Activated T-helper 2 cell treated with anti-CD3 and anti-CD28 coated beads, Interferon-gamma antibody, Interleukin-2, Interleukin-4, amounts not matched to agents 10 μg/mL and 5 μg/mL and 100 μg/mL, durations not matched to agents 14 hours and 24 hours and 36 hours (primary cell): ENCODE measurements around the gene AHCTF1. TPM values are rescaled to one million over a fixed set of nuclear protein-coding genes. Genes with fewer than 3 reads are reported as not detected.
"Not testable (repeated sequence)": the region's sequence is repeated elsewhere in the genome, so short reads cannot be mapped to it uniquely, and the experiment has no call there.

Source experiments
- DNase-seq: peaks from one replicate; pipeline ENCODE4 v3.0.0; 2021; ENCODE audit warnings: low spot score
- H3K27ac Mint-ChIP-seq: one replicate; pipeline ENCODE4 v1.8.0; 2021; ENCODE audit warnings: mixed read lengths
- H3K27me3 Mint-ChIP-seq: one replicate; pipeline ENCODE4 v1.8.0; 2021; ENCODE audit warnings: low read depth, mixed read lengths
- H3K36me3 Mint-ChIP-seq: one replicate; pipeline ENCODE4 v1.8.0; 2021; ENCODE audit warnings: low read depth, mixed read lengths
- H3K4me1 Mint-ChIP-seq: one replicate; pipeline ENCODE4 v1.8.0; 2021; ENCODE audit warnings: low read depth, mixed read lengths
- H3K4me3 Mint-ChIP-seq: one replicate; pipeline ENCODE4 v1.8.0; 2021; ENCODE audit warnings: low read depth, mild to moderate bottlenecking, moderate library complexity, mixed read lengths
- H3K9me3 Mint-ChIP-seq: one replicate; pipeline ENCODE4 v1.8.0; 2021; ENCODE audit warnings: mixed read lengths
- intact Hi-C: fragments of 100-400 bp; cut with micrococcal nuclease; formaldehyde crosslinking; loops from one replicate; pipeline ENCODE4 v1.15.1; 2023
- total RNA-seq: library from RNA; stranded (reverse); gene quantifications from 2 replicates; pipeline ENCODE4 v1.2.3, GENCODE V29; 2022

AHCTF1 gene
- total RNA-seq, 1 donor from 2014 or later, result 47.2 TPM

GRCh38 chr1:246901874-246902273 lies 29.9 kb downstream of the AHCTF1 start:
- no peaks in the 10 kb centered on the region for H3K4me1 Mint-ChIP-seq
- no peaks in the 10 kb centered on the region for H3K9me3 Mint-ChIP-seq
- DNase-seq, result no peak
- no peak overlapping the region for H3K4me3 Mint-ChIP-seq
- H3K27me3 Mint-ChIP-seq, result no peaks in the 10 kb centered on the region
- intact Hi-C loops, result no loop called here
- H3K27ac Mint-ChIP-seq, result no peak overlapping the region
- H3K36me3 Mint-ChIP-seq, result peaks cover 70% of the 10 kb centered on the region

DNA sequence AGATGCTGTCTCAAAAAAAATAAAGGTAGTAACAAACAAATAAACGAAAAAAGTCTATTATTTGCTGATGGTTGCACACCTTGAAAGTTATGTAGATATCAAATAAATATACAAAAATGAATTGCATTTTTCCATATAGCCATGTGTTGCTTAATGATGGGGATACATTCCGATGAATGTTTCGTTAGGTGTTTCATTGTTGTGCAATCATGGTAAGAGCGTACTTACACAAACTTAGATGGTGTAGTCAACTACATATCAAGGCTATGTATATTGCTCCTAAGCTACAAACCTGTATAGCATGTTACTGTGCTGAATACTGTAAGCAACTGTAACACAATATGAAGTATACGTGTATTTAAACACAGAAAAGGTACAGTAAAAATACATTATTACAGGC lies 34.4 kb downstream of the AHCTF1 start:
- Mint-ChIP-seq H3K4me3 (no peak overlapping the region), H3K36me3 (peaks cover 73% of the 10 kb centered on the region), H3K27me3 (no peaks in the 10 kb centered on the region), H3K9me3 (no peaks in the 10 kb centered on the region), H3K4me1 (peaks cover 8% of the 10 kb centered on the region), H3K27ac (no peak overlapping the region)
- no peak for DNase-seq
- intact Hi-C loops, result no loop called here

GRCh38 chr1:246893191-246893939 lies 38.4 kb downstream of the AHCTF1 start:
- Mint-ChIP-seq H3K27me3 (no peaks in the 10 kb centered on the region), H3K4me1 (peaks cover 12% of the 10 kb centered on the region), H3K36me3 (peaks cover 75% of the 10 kb centered on the region), H3K27ac (peak overlapping the region; percentile 80), H3K4me3 (no peak overlapping the region), H3K9me3 (no peaks in the 10 kb centered on the region)
- intact Hi-C loops, result loop anchor here (2.0 kb wide), 1 partner anchor 37 kb away; the partner anchor contains the start of gene AHCTF1
- no peak for DNase-seq

- Mint-ChIP-seq H3K4me1 (peaks cover 12% of the 10 kb centered on the region), H3K27me3 (no peaks in the 10 kb centered on the region), H3K36me3 (peaks cover 77% of the 10 kb centered on the region), H3K9me3 (no peaks in the 10 kb centered on the region), H3K27ac (no peak overlapping the region), H3K4me3 (no peak overlapping the region)
- DNase-seq, result no peak
- intact Hi-C loops, result no loop called here
Measured at GRCh38 chr1:246891105-246891504, 40.6 kb downstream of the AHCTF1 start.

- no peaks in the 10 kb centered on the region for H3K27me3 Mint-ChIP-seq
- H3K4me1 Mint-ChIP-seq, result peaks cover 11% of the 10 kb centered on the region
- H3K36me3 Mint-ChIP-seq, result peaks cover 71% of the 10 kb centered on the region
- H3K27ac Mint-ChIP-seq, result no peak overlapping the region
- no peak for DNase-seq
- no peaks in the 10 kb centered on the region for H3K9me3 Mint-ChIP-seq
- no peak overlapping the region for H3K4me3 Mint-ChIP-seq
- intact Hi-C loops, result no loop called here
Measured at GRCh38 chr1:246888522-246888921, 43.2 kb downstream of the AHCTF1 start.

DNA sequence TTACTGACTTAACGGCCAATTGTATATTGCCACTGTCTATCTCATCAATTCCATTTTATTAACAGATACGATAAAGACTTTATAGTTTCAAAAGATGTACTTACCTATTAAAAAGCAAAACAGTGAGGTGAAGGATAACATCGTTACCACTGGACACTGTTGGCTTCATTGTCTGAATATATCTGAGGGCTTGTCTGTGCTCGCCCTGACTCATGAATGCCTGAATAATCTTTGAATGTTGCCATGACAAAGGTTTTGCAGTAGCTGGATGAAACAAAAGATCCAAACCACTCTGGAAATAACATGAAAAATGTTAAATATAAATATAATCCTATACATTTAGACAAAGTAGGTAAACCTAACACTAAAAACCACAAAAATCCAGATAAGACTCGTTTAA lies 46.4 kb downstream of the AHCTF1 start:
- DNase-seq, H3K9me3 Mint-ChIP-seq, H3K4me3 Mint-ChIP-seq, H3K27ac Mint-ChIP-seq, intact Hi-C loops, H3K4me1 Mint-ChIP-seq, H3K27me3 Mint-ChIP-seq: not testable (repeated sequence)
- H3K36me3 Mint-ChIP-seq, result peaks cover 61% of the 10 kb centered on the region

GRCh38 chr1:246878551-246878950 lies 53.2 kb downstream of the AHCTF1 start:
- no peaks in the 10 kb centered on the region for H3K9me3 Mint-ChIP-seq
- intact Hi-C loops, result no loop called here
- H3K27me3 Mint-ChIP-seq, result no peaks in the 10 kb centered on the region
- no peak overlapping the region for H3K27ac Mint-ChIP-seq
- no peak overlapping the region for H3K4me3 Mint-ChIP-seq
- H3K4me1 Mint-ChIP-seq, result peaks cover 22% of the 10 kb centered on the region
- no peak for DNase-seq
- peaks cover 53% of the 10 kb centered on the region for H3K36me3 Mint-ChIP-seq

- intact Hi-C loops, result no loop called here
- no peak for DNase-seq
- no peak overlapping the region for H3K4me3 Mint-ChIP-seq
- peak overlapping the region; percentile 63 for H3K27ac Mint-ChIP-seq
- no peaks in the 10 kb centered on the region for H3K9me3 Mint-ChIP-seq
- peaks cover 20% of the 10 kb centered on the region for H3K4me1 Mint-ChIP-seq
- H3K36me3 Mint-ChIP-seq, result peaks cover 68% of the 10 kb centered on the region
- no peaks in the 10 kb centered on the region for H3K27me3 Mint-ChIP-seq
Measured at GRCh38 chr1:246876431-246876830, 55.3 kb downstream of the AHCTF1 start.

GRCh38 chr1:246875041-246876026 lies 56.4 kb downstream of the AHCTF1 start:
- Mint-ChIP-seq H3K9me3 (no peaks in the 10 kb centered on the region), H3K4me3 (no peak overlapping the region), H3K27ac (peak overlapping the region; percentile 38), H3K27me3 (no peaks in the 10 kb centered on the region), H3K4me1 (peaks cover 20% of the 10 kb centered on the region), H3K36me3 (peaks cover 66% of the 10 kb centered on the region)
- intact Hi-C loops, result no loop called here
- no peak for DNase-seq

DNA sequence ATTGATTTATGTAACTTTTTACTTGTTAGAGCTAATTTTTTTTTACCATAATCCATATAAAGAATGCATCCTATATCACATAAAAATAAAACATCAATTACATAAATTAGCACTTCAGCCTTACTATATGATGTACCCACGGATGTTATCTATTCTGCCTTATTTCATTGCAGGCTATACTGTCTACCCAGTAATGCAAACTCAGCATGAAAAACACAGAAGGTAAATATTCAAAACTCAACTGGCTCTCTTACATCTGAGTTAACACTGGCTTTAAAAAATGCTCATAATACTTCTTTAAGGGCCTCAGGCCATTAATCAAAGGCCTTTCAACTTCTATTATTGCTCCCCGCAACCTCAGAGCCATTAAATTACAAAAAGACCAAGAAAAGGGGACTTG lies 65.8 kb downstream of the AHCTF1 start:
- no peak overlapping the region for H3K4me3 Mint-ChIP-seq
- H3K27ac Mint-ChIP-seq, result no peak overlapping the region
- no peaks in the 10 kb centered on the region for H3K9me3 Mint-ChIP-seq
- H3K4me1 Mint-ChIP-seq, result no peaks in the 10 kb centered on the region
- DNase-seq, result no peak
- no peaks in the 10 kb centered on the region for H3K27me3 Mint-ChIP-seq
- intact Hi-C loops, result no loop called here
- peaks cover 60% of the 10 kb centered on the region for H3K36me3 Mint-ChIP-seq

- H3K4me1 Mint-ChIP-seq, H3K27ac Mint-ChIP-seq, H3K9me3 Mint-ChIP-seq, H3K4me3 Mint-ChIP-seq, H3K27me3 Mint-ChIP-seq, intact Hi-C loops, DNase-seq: not testable (repeated sequence)
- H3K36me3 Mint-ChIP-seq, result peaks cover 52% of the 10 kb centered on the region
Measured at GRCh38 chr1:246863791-246864190, 68.0 kb downstream of the AHCTF1 start.

DNA sequence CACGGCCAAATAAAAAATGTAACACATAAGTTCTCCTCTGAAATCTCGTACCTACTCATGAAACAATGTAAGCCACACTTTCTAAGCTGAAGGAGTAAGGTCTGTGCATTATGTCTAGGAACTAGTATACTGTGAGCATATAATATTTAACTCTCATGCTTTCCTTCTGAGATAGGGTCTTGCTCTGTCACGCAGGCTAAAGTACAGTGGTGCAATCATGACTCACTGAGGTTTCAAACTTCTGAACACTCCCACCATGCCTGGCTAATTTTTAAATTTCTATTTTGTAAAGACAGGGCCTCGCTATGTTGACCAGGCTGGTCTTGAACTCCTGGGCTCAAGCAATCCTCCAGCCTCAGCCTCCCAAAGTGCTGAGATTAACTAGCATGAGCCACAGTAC lies 71.3 kb downstream of the AHCTF1 start:
- intact Hi-C loops, result no loop called here
- Mint-ChIP-seq H3K4me3 (no peak overlapping the region), H3K4me1 (no peaks in the 10 kb centered on the region), H3K9me3 (no peaks in the 10 kb centered on the region), H3K27ac (no peak overlapping the region), H3K36me3 (peaks cover 47% of the 10 kb centered on the region), H3K27me3 (no peaks in the 10 kb centered on the region)
- no peak for DNase-seq

DNA sequence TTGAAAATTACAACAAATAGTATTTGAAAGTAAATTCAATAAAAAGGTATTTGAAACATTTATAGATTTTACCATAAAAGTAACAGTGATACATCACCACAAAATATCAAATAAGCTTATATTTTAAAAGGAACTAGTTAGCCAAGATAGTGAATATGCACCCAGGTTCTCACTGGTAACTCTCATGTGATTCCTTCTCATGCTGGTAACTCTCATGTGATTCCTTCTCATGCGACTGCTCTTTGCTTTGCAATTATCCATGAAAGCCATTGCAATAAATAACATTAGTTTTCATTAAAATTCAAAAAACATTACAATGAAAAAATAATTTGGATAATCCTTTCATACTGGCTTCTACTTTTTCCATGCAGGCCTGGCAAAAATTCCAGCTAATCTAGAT lies 75.4 kb downstream of the AHCTF1 start:
- Mint-ChIP-seq H3K27ac (no peak overlapping the region), H3K36me3 (peaks cover 61% of the 10 kb centered on the region), H3K27me3 (no peaks in the 10 kb centered on the region), H3K4me3 (no peak overlapping the region), H3K9me3 (no peaks in the 10 kb centered on the region), H3K4me1 (no peaks in the 10 kb centered on the region)
- DNase-seq, result no peak
- intact Hi-C loops, result no loop called here
